Lower leg skin (tissue), 4 donors: ENCODE measurements around the gene ME1. TPM values are rescaled to one million over a fixed set of nuclear protein-coding genes. Genes with fewer than 3 reads are reported as not detected.

Experiments
- DNase-seq, 2 donors: peaks; one replicate each; pipeline ENCODE4 v3.0.0-alpha.2; 2019; ENCODE audit warnings: low spot score in 2 of 2
- H3K4me3 ChIP-seq: fragments of 200-600 bp; sonication (generic); 2 replicates; pipeline ENCODE4 v1.5.1; 2017; ENCODE audit warnings: mild to moderate bottlenecking, low read depth; ENCODE audit not compliant: poor library complexity, severe bottlenecking
- CTCF ChIP-seq, 3 donors: fragments of 450-650 bp; IDR thresholded peaks; one replicate each; pipeline ENCODE4 v1.5.1; 2016; ENCODE audit warnings: antibody characterized with exemption in 3 of 3, mild to moderate bottlenecking in 3 of 3, moderate library complexity in 2 of 3
- POLR2A ChIP-seq, 2 donors: fragments of 450-650 bp; IDR thresholded peaks; one replicate each; pipeline ENCODE4 v1.6.1; 2016 to 2017; ENCODE audit warnings: antibody characterized with exemption in 2 of 2, mild to moderate bottlenecking in 1 of 2, moderate library complexity in 1 of 2
- WGBS, 2 donors: methylation state at CpG; one replicate each; pipeline ENCODE4 v1.1.5; 2018; 5-methylcytosine and 5-hydroxymethylcytosine counted together
- intact Hi-C: fragments of 100-400 bp; cut with DNase I; formaldehyde crosslinking; loops from one replicate; pipeline ENCODE4 v1.15.0; 2023; ENCODE audit warnings: low total_unique reads
- total RNA-seq, 4 donors: library from RNA; depleted of rRNA; stranded (reverse); fragments of >200 nt; gene quantifications; one replicate each; pipeline ENCODE4 v1.1.0, GENCODE V29; 2016

The ME1 gene
- total RNA-seq, 4 donors from 2014 or later = 17.3 to 55.0 (median 20.8) TPM

- intact Hi-C loops = no loop called here
- DNase-seq = no peak
- TF ChIP-seq CTCF (IDR thresholded peaks at IDR 0.05) = no peak
- TF ChIP-seq POLR2A (IDR thresholded peaks at IDR 0.05) = no peak
- H3K4me3 ChIP-seq = no peak overlapping the region
- 77 to 80% methylated on average over 2 of the region's 2 CpGs for WGBS, 2 donors
Measured at GRCh38 chr6:83472767-83473166, 41.9 kb upstream of the ME1 start.

- intact Hi-C loops = no loop called here
Measured at GRCh38 chr6:83470587-83470986, 39.7 kb upstream of the ME1 start.

GRCh38 chr6:83470001-83470400, 39.1 kb upstream of the ME1 start:
- TF ChIP-seq CTCF (IDR thresholded peaks at IDR 0.05) = no peak
- no peak for DNase-seq
- 74 to 89% methylated on average over 4 of the region's 4 CpGs for WGBS, 2 donors
- intact Hi-C loops = no loop called here
- H3K4me3 ChIP-seq = no peak overlapping the region

More at GRCh38 chr6:83470587-83470986, 39.7 kb upstream of the ME1 start:
- H3K4me3 ChIP-seq = no peak overlapping the region
- TF ChIP-seq CTCF (IDR thresholded peaks at IDR 0.05) (no peak), POLR2A (IDR thresholded peaks at IDR 0.05) (no peak)
- 92 to 94% methylated on average over 3 of the region's 3 CpGs for WGBS, 2 donors
- DNase-seq = no peak

DNA sequence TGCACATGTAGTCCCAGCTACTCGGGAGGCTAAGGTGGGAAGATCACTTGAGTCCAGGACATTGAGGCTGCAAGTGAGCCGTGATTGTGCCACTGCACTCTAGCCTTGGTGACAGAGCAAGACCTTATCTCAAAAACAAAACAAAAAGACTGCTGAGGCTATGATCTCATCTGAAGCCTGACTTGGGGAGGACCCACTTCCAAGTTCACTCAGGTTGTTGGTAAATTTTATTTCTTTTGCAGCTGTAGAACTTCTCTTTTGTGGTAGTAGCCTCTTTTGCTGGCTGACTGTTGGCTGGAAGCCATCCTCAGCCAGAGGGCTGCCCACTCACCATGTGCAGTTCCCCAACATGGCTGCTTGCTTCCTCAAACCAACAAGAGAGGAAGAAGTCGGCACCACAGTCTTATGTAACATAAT, 36.8 kb upstream of the ME1 start:
- H3K4me3 ChIP-seq = no peak overlapping the region
- no peak for TF ChIP-seq CTCF (IDR thresholded peaks at IDR 0.05)
- TF ChIP-seq POLR2A (IDR thresholded peaks at IDR 0.05) = no peak
- DNase-seq = peak in 1 of 2 donors; percentile 54
- intact Hi-C loops = no loop called here
- 63 to 77% methylated on average over 3 of the region's 3 CpGs for WGBS, 2 donors

DNA sequence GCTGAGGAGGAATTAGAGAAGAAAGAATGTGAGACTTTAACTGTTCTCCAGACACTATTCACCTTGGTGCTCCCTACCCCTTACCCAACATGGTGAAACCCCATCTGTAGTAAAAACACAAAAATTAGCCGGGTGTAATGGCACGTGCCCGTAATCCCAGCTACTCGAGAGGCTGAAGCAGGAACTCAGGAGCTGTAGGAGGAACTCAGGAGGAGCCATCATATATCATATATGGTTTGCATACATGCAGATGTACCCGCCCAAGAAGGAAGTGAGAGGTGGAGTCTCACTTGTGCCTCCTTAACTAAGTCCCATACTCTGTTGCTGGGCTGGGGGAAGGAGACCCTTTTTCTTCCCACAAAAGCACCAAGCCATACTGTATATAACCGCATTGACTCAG, 35.5 kb upstream of the ME1 start:
- TF ChIP-seq POLR2A (IDR thresholded peaks at IDR 0.05) (no peak), CTCF (IDR thresholded peaks at IDR 0.05) (no peak)

GRCh38 chr6:83464381-83465140, 33.7 kb upstream of the ME1 start:
- TF ChIP-seq POLR2A (IDR thresholded peaks at IDR 0.05) (no peak), CTCF (IDR thresholded peaks at IDR 0.05) (no peak)
- no peak for DNase-seq
- 68 to 75% methylated on average over 5 of the region's 5 CpGs for WGBS, 2 donors
- H3K4me3 ChIP-seq = no peak overlapping the region
- intact Hi-C loops = no loop called here

More for the DNA sequence above, 35.5 kb upstream of the ME1 start:
- H3K4me3 ChIP-seq = no peak overlapping the region
- no peak for DNase-seq
- intact Hi-C loops = no loop called here
- WGBS, 2 donors = 82 to 83% methylated on average over 6 of the region's 6 CpGs
